SK-N-SH treated with all-trans-retinoic acid at 6 μM for 48 hours (cell line): ENCODE data around the gene DPP10.

Source experiments
- ATAC-seq: fragments of 200-7000 bp; cut with Tn5 transposase; 3 replicates; pipeline ENCODE4 v1.9.1; 2020; ENCODE audit warnings: mild to moderate bottlenecking, moderate library complexity
- ARNTL ChIP-seq: fragments of 450-650 bp; formaldehyde crosslinking; IDR thresholded peaks from 2 replicates; pipeline ENCODE4 v1.5.0; 2020; ENCODE audit warnings: low read depth, mild to moderate bottlenecking, moderate library complexity, borderline replicate concordance
- CREB5 ChIP-seq: fragments of 250-450 bp; sonication (Bioruptor Pico); IDR thresholded peaks from 2 replicates; pipeline ENCODE4 v1.5.1; 2020; ENCODE audit warnings: low read depth, mild to moderate bottlenecking, moderate library complexity
- CSDC2 ChIP-seq: fragments of 250-450 bp; sonication (Bioruptor Pico); IDR thresholded peaks from 2 replicates; pipeline ENCODE4 v1.5.0; 2020; ENCODE audit warnings: mild to moderate bottlenecking, moderate library complexity
- CSRNP3 ChIP-seq: fragments of 250-450 bp; sonication (Bioruptor Pico); IDR thresholded peaks from 2 replicates; pipeline ENCODE4 v1.5.1; 2021; ENCODE audit warnings: mild to moderate bottlenecking, moderate library complexity
- ESRRG ChIP-seq: fragments of 250-450 bp; sonication (Bioruptor Pico); IDR thresholded peaks from 2 replicates; pipeline ENCODE4 v1.6.1; 2021; ENCODE audit warnings: mild to moderate bottlenecking
- GLIS3 ChIP-seq: fragments of 250-450 bp; sonication (Bioruptor Pico); IDR thresholded peaks from 2 replicates; pipeline ENCODE4 v1.5.0; 2020; ENCODE audit warnings: mild to moderate bottlenecking, moderate library complexity
- ISL1 ChIP-seq: fragments of 250-450 bp; sonication (Bioruptor Pico); IDR thresholded peaks from 2 replicates; pipeline ENCODE4 v2.1.2; 2022; ENCODE audit warnings: mild to moderate bottlenecking, moderate library complexity
- OSR1 ChIP-seq: fragments of 250-450 bp; sonication (Bioruptor Pico); IDR thresholded peaks from 2 replicates; pipeline ENCODE4 v1.8.0; 2022; ENCODE audit warnings: moderate library complexity, mild to moderate bottlenecking, inconsistent platforms
- PATZ1 ChIP-seq: fragments of 250-450 bp; sonication (Bioruptor Pico); IDR thresholded peaks from 2 replicates; pipeline ENCODE4 v1.8.0; 2020; ENCODE audit warnings: mild to moderate bottlenecking, moderate library complexity, borderline replicate concordance
- POU6F1 ChIP-seq: fragments of 250-450 bp; sonication (Bioruptor Pico); IDR thresholded peaks from 2 replicates; pipeline ENCODE4 v1.8.0; 2021; ENCODE audit warnings: low read depth, mild to moderate bottlenecking, moderate library complexity, borderline replicate concordance
- RARB ChIP-seq: fragments of 250-450 bp; sonication (Bioruptor Pico); IDR thresholded peaks from 2 replicates; pipeline ENCODE4 v1.8.0; 2021; ENCODE audit warnings: mild to moderate bottlenecking, moderate library complexity
- TCF4 ChIP-seq: fragments of 250-450 bp; sonication (Bioruptor Pico); IDR thresholded peaks from 2 replicates; pipeline ENCODE4 v1.8.0; 2021; ENCODE audit warnings: mild to moderate bottlenecking, moderate library complexity, borderline replicate concordance
- TOX ChIP-seq: fragments of 250-450 bp; sonication (Bioruptor Pico); IDR thresholded peaks from 2 replicates; pipeline ENCODE4 v1.8.0; 2021; ENCODE audit warnings: mild to moderate bottlenecking, moderate library complexity, borderline replicate concordance
- TSHZ2 ChIP-seq: fragments of 250-450 bp; sonication (Bioruptor Pico); IDR thresholded peaks from 2 replicates; pipeline ENCODE4 v1.5.0; 2020; ENCODE audit warnings: mild to moderate bottlenecking, moderate library complexity
- ZC3H10 ChIP-seq: fragments of 250-450 bp; sonication (Bioruptor Pico); IDR thresholded peaks from 2 replicates; pipeline ENCODE4 v1.5.1; 2021; ENCODE audit warnings: mild to moderate bottlenecking, moderate library complexity
- ZFP3 ChIP-seq: fragments of 250-450 bp; sonication (Bioruptor Pico); IDR thresholded peaks from 2 replicates; pipeline ENCODE4 v1.5.0; 2020; ENCODE audit warnings: mild to moderate bottlenecking, moderate library complexity
- ZFP30 ChIP-seq: fragments of 450-650 bp; formaldehyde crosslinking; IDR thresholded peaks from 2 replicates; pipeline ENCODE4 v1.5.0; 2022; ENCODE audit warnings: mild to moderate bottlenecking, moderate library complexity
- ZNF70 ChIP-seq: fragments of 450-650 bp; formaldehyde crosslinking; IDR thresholded peaks from 2 replicates; pipeline ENCODE4 v1.5.0; 2020; ENCODE audit warnings: mild to moderate bottlenecking, moderate library complexity
- ZNF8 ChIP-seq: fragments of 450-650 bp; formaldehyde crosslinking; IDR thresholded peaks from 2 replicates; pipeline ENCODE4 v1.5.0; 2020; ENCODE audit warnings: mild to moderate bottlenecking, moderate library complexity

The DPP10 gene

GRCh38 chr2:114821055-114821454 is 378.6 kb downstream of the DPP10 start (continued):
- TF ChIP-seq CREB5 (CRISPR knock-in tag) (no peak), CSRNP3 (CRISPR knock-in tag) (no peak), CSDC2 (CRISPR knock-in tag) (no peak), ZNF8 (CRISPR knock-in tag) (no peak)
- TF ChIP-seq, all 23 proteins: peak for 0

GRCh38 chr2:114843963-114844362 is 401.5 kb downstream of the DPP10 start:
- no peak for ATAC-seq
- TF ChIP-seq POU6F1, result no peak
- TF ChIP-seq TCF4, result no peak
- no peak for TF ChIP-seq ISL1 (CRISPR knock-in tag)
- TF ChIP-seq ZNF70 (CRISPR knock-in tag), result no peak
- no peak for TF ChIP-seq ESRRG (CRISPR knock-in tag)
- no peak for TF ChIP-seq ARNTL (CRISPR knock-in tag)
- TF ChIP-seq ZFP30 (CRISPR knock-in tag), result no peak
- TF ChIP-seq ZC3H10 (CRISPR knock-in tag), result no peak
- TF ChIP-seq TOX (CRISPR knock-in tag), result no peak

GRCh38 chr2:114857196-114857595 is 414.8 kb downstream of the DPP10 start:
- no peak for TF ChIP-seq CSRNP3 (CRISPR knock-in tag)
- no peak for ATAC-seq

GRCh38 chr2:114859726-114860510 is 417.5 kb downstream of the DPP10 start:
- ATAC-seq, result no peak
- TF ChIP-seq ZC3H10 (CRISPR knock-in tag) (no peak), ARNTL (CRISPR knock-in tag) (no peak), RARB (CRISPR knock-in tag) (no peak), POU6F1 (no peak)

GRCh38 chr2:114862243-114862642 is 419.8 kb downstream of the DPP10 start:
- no peak for ATAC-seq
- TF ChIP-seq ESRRG (CRISPR knock-in tag), result no peak
- TF ChIP-seq GLIS3 (CRISPR knock-in tag), result no peak
- no peak for TF ChIP-seq POU6F1
- TF ChIP-seq TSHZ2, result no peak
- no peak for TF ChIP-seq CSDC2 (CRISPR knock-in tag)
- TF ChIP-seq ZFP3, result no peak
- no peak for TF ChIP-seq OSR1 (CRISPR knock-in tag)
- no peak for TF ChIP-seq PATZ1 (CRISPR knock-in tag)
- TF ChIP-seq RARB (CRISPR knock-in tag), result no peak
